Mesenchymal stem cell (in vitro differentiated cells and primary cell): ENCODE measurements around the gene TTC31.

Experiments
- DNase-seq: peaks from one replicate; pipeline ENCODE4 v3.0.0-alpha.2; 2013
- H2AFZ ChIP-seq: one replicate; pipeline ENCODE4 v1.6.1; 2013; ENCODE audit warnings: low read depth, mild to moderate bottlenecking, control low read depth, inconsistent platforms, low read length, moderate library complexity
- H2AK5ac ChIP-seq: 2 replicates; pipeline ENCODE4 v1.6.1; 2013; ENCODE audit warnings: low read length, moderate library complexity, mild to moderate bottlenecking, inconsistent platforms; ENCODE audit not compliant: severe bottlenecking
- H2BK120ac ChIP-seq: one replicate; pipeline ENCODE4 v1.6.1; 2013; ENCODE audit warnings: low read depth, mild to moderate bottlenecking, inconsistent platforms, low read length, moderate library complexity
- H2BK12ac ChIP-seq, 2 experiments: one replicate each; pipeline ENCODE4 v1.6.1; 2013; ENCODE audit warnings: inconsistent platforms in 2 of 2, low read length in 2 of 2, mild to moderate bottlenecking in 2 of 2, moderate library complexity in 2 of 2, control low read depth in 1 of 2
- H2BK15ac ChIP-seq: one replicate; pipeline ENCODE4 v1.6.1; 2013; ENCODE audit warnings: mild to moderate bottlenecking, low read depth, inconsistent platforms; ENCODE audit not compliant: poor library complexity, severe bottlenecking
- H2BK5ac ChIP-seq: 2 replicates; pipeline ENCODE4 v1.6.1; 2013; ENCODE audit warnings: low read depth, mild to moderate bottlenecking, low read length, control low read depth, inconsistent platforms; ENCODE audit not compliant: poor library complexity, severe bottlenecking
- H3K14ac ChIP-seq, 2 experiments: one replicate each; pipeline ENCODE4 v1.6.1; 2013; ENCODE audit warnings: inconsistent platforms in 2 of 2, low read length in 2 of 2, control low read depth in 1 of 2, mild to moderate bottlenecking in 1 of 2, moderate library complexity in 1 of 2
- H3K18ac ChIP-seq, 2 experiments: one replicate each; pipeline ENCODE4 v1.6.1; 2013; ENCODE audit warnings: inconsistent platforms in 2 of 2, low read length in 2 of 2, control low read depth in 1 of 2, low read depth in 1 of 2, mild to moderate bottlenecking in 1 of 2
- H3K23ac ChIP-seq, 2 experiments: one replicate each; pipeline ENCODE4 v1.6.1; 2013; ENCODE audit warnings: inconsistent platforms in 2 of 2, low read length in 2 of 2, mild to moderate bottlenecking in 2 of 2, moderate library complexity in 2 of 2, control low read depth in 1 of 2
- H3K27ac ChIP-seq: 2 replicates; pipeline ENCODE4 v1.5.1; 2013; ENCODE audit warnings: mild to moderate bottlenecking, moderate library complexity, low read length, control low read depth, inconsistent platforms; ENCODE audit not compliant: poor library complexity, severe bottlenecking
- H3K27me3 ChIP-seq, 2 experiments: 2 replicates each; pipeline versions ENCODE4 v1.6.1 to v1.7.0; 2013; ENCODE audit warnings: low read length in 2 of 2, mild to moderate bottlenecking in 2 of 2, moderate library complexity in 2 of 2, control low read depth in 1 of 2, inconsistent platforms in 1 of 2; ENCODE audit not compliant: control insufficient read depth in 1 of 2, insufficient read depth in 1 of 2
- H3K36me3 ChIP-seq, 2 experiments: 2 replicates each; pipeline versions ENCODE4 v1.6.1 to v1.7.0; 2013; ENCODE audit warnings: low read length in 2 of 2, control low read depth in 1 of 2, inconsistent platforms in 1 of 2, low read depth in 1 of 2, mild to moderate bottlenecking in 1 of 2; ENCODE audit not compliant: insufficient read depth in 2 of 2, control insufficient read depth in 1 of 2
- H3K4ac ChIP-seq, 2 experiments: one replicate each; pipeline ENCODE4 v1.6.1; 2013; ENCODE audit warnings: inconsistent platforms in 2 of 2, low read length in 2 of 2, mild to moderate bottlenecking in 2 of 2, moderate library complexity in 2 of 2, control low read depth in 1 of 2, low read depth in 1 of 2
- H3K4me1 ChIP-seq: 2 replicates; pipeline ENCODE4 v1.6.1; 2013; ENCODE audit warnings: low read depth, low read length, control low read depth; ENCODE audit not compliant: control insufficient read depth, insufficient read depth
- H3K4me2 ChIP-seq: 2 replicates; pipeline ENCODE4 v1.6.1; 2013; ENCODE audit warnings: low read length, mild to moderate bottlenecking, inconsistent platforms; ENCODE audit not compliant: poor library complexity, severe bottlenecking
- H3K4me3 ChIP-seq, 2 experiments: 2 replicates each; pipeline versions ENCODE4 v1.5.1 to v1.7.0; 2013; ENCODE audit warnings: low read length in 2 of 2, mild to moderate bottlenecking in 2 of 2, control low read depth in 1 of 2, low read depth in 1 of 2; ENCODE audit not compliant: insufficient read depth in 1 of 2
- H3K79me1 ChIP-seq: replicated peaks from 2 replicates; pipeline ENCODE4 v1.6.1; 2013; ENCODE audit warnings: mild to moderate bottlenecking, control low read depth, low read length, inconsistent platforms; ENCODE audit not compliant: poor library complexity, severe bottlenecking
- H3K9ac ChIP-seq: 2 replicates; pipeline ENCODE4 v1.7.0; 2013; ENCODE audit warnings: mild to moderate bottlenecking, low read length, moderate library complexity
- H3K9me3 ChIP-seq: 2 replicates; pipeline ENCODE4 v1.7.0; 2013; ENCODE audit warnings: mild to moderate bottlenecking, low read length; ENCODE audit not compliant: control insufficient read depth
- H4K8ac ChIP-seq: one replicate; pipeline ENCODE4 v1.6.1; 2013; ENCODE audit warnings: inconsistent platforms, mild to moderate bottlenecking, low read length, moderate library complexity
- H4K91ac ChIP-seq: one replicate; pipeline ENCODE4 v1.6.1; 2013; ENCODE audit warnings: mild to moderate bottlenecking, low read length, inconsistent platforms
- WGBS: methylation state at CpG from one replicate; pipeline ENCODE4 v1.1.7; 2013; ENCODE audit warnings: mixed read lengths; 5-methylcytosine and 5-hydroxymethylcytosine counted together

The TTC31 gene

GRCh38 chr2:74524955-74525716 lies 42.3 kb downstream of the TTC31 start:
- Histone ChIP-seq H2BK120ac (no peak overlapping the region), H3K4ac (no peak overlapping the region), H3K36me3 (peaks cover 30 to 35% of the 10 kb centered on the region in 2 experiments), H2BK5ac (no peak overlapping the region), H2BK15ac (no peak overlapping the region), H2BK12ac (no peak overlapping the region), H2AK5ac (no peak overlapping the region), H3K27ac (no peak overlapping the region), H3K4me2 (no peak overlapping the region), H2AFZ (no peak overlapping the region), H3K9ac (no peak overlapping the region), H3K9me3 (no peaks in the 10 kb centered on the region), H3K14ac (no peak overlapping the region), H3K23ac (no peak overlapping the region), H3K4me1 (peaks cover 11% of the 10 kb centered on the region), H3K27me3 (peaks cover 20 to 31% of the 10 kb centered on the region in 2 experiments), H4K8ac (no peak overlapping the region), H4K91ac (no peak overlapping the region), H3K79me1 (peaks cover 18% of the 10 kb centered on the region), H3K18ac (no peak overlapping the region), H3K4me3 (no peak overlapping the region)
- WGBS = 95% methylated on average over 9 of the region's 10 CpGs
- DNase-seq = no peak

- Histone ChIP-seq H3K23ac (no peak within 1 kb of the TSS), H4K91ac (no peak within 1 kb of the TSS), H3K9me3 (no peaks in the 10 kb centered on the region), H2AFZ (no peak within 1 kb of the TSS), H3K18ac (no peak within 1 kb of the TSS), H2AK5ac (no peak within 1 kb of the TSS), H3K4me1 (peaks cover 17% of the 10 kb centered on the region), H3K36me3 (peaks cover 30 to 35% of the 10 kb centered on the region in 2 experiments), H3K4me3 (no peak within 1 kb of the TSS), H2BK120ac (no peak within 1 kb of the TSS), H2BK15ac (no peak within 1 kb of the TSS), H3K27ac (no peak within 1 kb of the TSS), H3K14ac (no peak within 1 kb of the TSS), H2BK12ac (no peak within 1 kb of the TSS), H3K4ac (no peak within 1 kb of the TSS), H2BK5ac (no peak within 1 kb of the TSS), H3K4me2 (no peak within 1 kb of the TSS), H3K27me3 (peaks cover 14 to 23% of the 10 kb centered on the region in 2 experiments), H3K9ac (no peak within 1 kb of the TSS), H3K79me1 (peaks cover 22% of the 10 kb centered on the region), H4K8ac (no peak within 1 kb of the TSS)
- WGBS = 92% methylated on average over 8 of the region's 11 CpGs
- no peak for DNase-seq
These were observed 43.1 kb downstream of the TTC31 start, which contains the start of gene DQX1 for GRCh38 chr2:74525717-74526648. TSS of gene DQX1 (minus strand) at chr2:74526231. CDS start at chr2:74525729, 502 bp downstream.

GRCh38 chr2:74526649-74527230 lies 43.9 kb downstream of the TTC31 start:
- Histone ChIP-seq H3K4me2 (no peak overlapping the region), H3K4me1 (peaks cover 17% of the 10 kb centered on the region), H4K8ac (no peak overlapping the region), H3K36me3 (peaks cover 30 to 42% of the 10 kb centered on the region in 2 experiments), H2BK15ac (no peak overlapping the region), H3K79me1 (peaks cover 27% of the 10 kb centered on the region), H3K9me3 (no peaks in the 10 kb centered on the region), H3K18ac (no peak overlapping the region), H4K91ac (no peak overlapping the region), H3K4me3 (no peak overlapping the region), H2BK12ac (no peak overlapping the region), H2AK5ac (no peak overlapping the region), H2AFZ (no peak overlapping the region), H3K4ac (no peak overlapping the region), H2BK5ac (no peak overlapping the region), H2BK120ac (no peak overlapping the region), H3K23ac (no peak overlapping the region), H3K27me3 (peaks cover 11 to 15% of the 10 kb centered on the region in 2 experiments), H3K14ac (no peak overlapping the region), H3K27ac (no peak overlapping the region), H3K9ac (no peak overlapping the region)
- WGBS = 96% methylated on average over 9 of the region's 11 CpGs
- DNase-seq = no peak
